Ishikawa (cell line): ENCODE results near the gene ARHGEF10L.

ENCODE experiments used
- CEBPB ChIP-seq: IDR thresholded peaks from 2 replicates; pipeline ENCODE4 v1.6.1; 2012
- CREB1 ChIP-seq: IDR thresholded peaks from 2 replicates; pipeline ENCODE4 v1.6.1; 2012; ENCODE audit warnings: low read depth
- FOXM1 ChIP-seq: IDR thresholded peaks from 2 replicates; pipeline ENCODE4 v1.6.1; 2012; ENCODE audit warnings: low read depth, borderline replicate concordance
- RAD21 ChIP-seq: IDR thresholded peaks from 2 replicates; pipeline ENCODE4 v1.6.1; 2012; ENCODE audit warnings: low read depth
- REST ChIP-seq: IDR thresholded peaks from 2 replicates; pipeline ENCODE4 v1.6.1; 2012; ENCODE audit warnings: low read depth, mild to moderate bottlenecking
- TAF1 ChIP-seq: IDR thresholded peaks from 2 replicates; pipeline ENCODE4 v1.6.1; 2012; ENCODE audit warnings: low read depth, mild to moderate bottlenecking
- USF1 ChIP-seq: IDR thresholded peaks from 2 replicates; pipeline ENCODE4 v1.6.1; 2012
- YY1 ChIP-seq: IDR thresholded peaks from 2 replicates; pipeline ENCODE4 v1.6.1; 2012; ENCODE audit warnings: low read depth

- TF ChIP-seq REST (no peak), TAF1 (no peak), CEBPB (no peak), CREB1 (no peak), FOXM1 (no peak), RAD21 (no peak), USF1 (no peak), YY1 (no peak)
Observed at GRCh38 chr1:17734609-17735008, 195.1 kb downstream of the ARHGEF10L start.
